Left lung (tissue), 10 donors: ENCODE results near the gene TACC2. TPM values are rescaled to one million over a fixed set of nuclear protein-coding genes. Genes with fewer than 3 reads are reported as not detected.

Experiments used
- ATAC-seq: fragments of 200-7000 bp; cut with Tn5 transposase; one replicate; pipeline ENCODE4 v1.9.1; 2020; ENCODE audit warnings: moderate library complexity
- DNase-seq, 4 donors: peaks; one replicate each; pipeline ENCODE4 v3.0.0-alpha.2; 2013 to 2020
- H3K27ac ChIP-seq, 2 donors: fragments of 200-600 bp; sonication (generic) in 1 of 2; one replicate each; pipeline versions ENCODE4 v1.5.0 to v1.8.0; 2020 to 2021
- H3K27me3 ChIP-seq, 2 donors: fragments of 200-600 bp; sonication (generic) in 1 of 2; one replicate each; pipeline versions ENCODE4 v1.5.0 to v1.8.0; 2020 to 2021
- H3K36me3 ChIP-seq, 2 donors: fragments of 200-600 bp; sonication (generic) in 1 of 2; one replicate each; pipeline versions ENCODE4 v1.5.0 to v1.8.0; 2020 to 2021
- H3K4me1 ChIP-seq, 2 donors: fragments of 200-600 bp; one replicate each; pipeline ENCODE4 v1.8.0; 2021
- H3K4me3 ChIP-seq, 2 donors: fragments of 200-600 bp; sonication (generic) in 1 of 2; one replicate each; pipeline versions ENCODE4 v1.5.0 to v1.8.0; 2020 to 2021; ENCODE audit warnings: mild to moderate bottlenecking in 1 of 2
- H3K9me3 ChIP-seq, 2 donors: fragments of 200-600 bp; sonication (generic) in 1 of 2; one replicate each; pipeline versions ENCODE4 v1.5.0 to v1.8.0; 2020 to 2021
- intact Hi-C, 2 donors: fragments of 100-400 bp; cut with DNase I; formaldehyde crosslinking; loops; one replicate each; pipeline versions ENCODE4 v1.11.2 to v1.14.2; 2022
- polyA plus RNA-seq, 6 donors: library from polyadenylated mRNA; unstranded; fragments of 120-200 nt; gene quantifications; one replicate each; pipeline ENCODE4 v1.2.1, GENCODE V29; 2013; ENCODE audit not compliant: insufficient read length in 6 of 6
- total RNA-seq, 2 donors: library from RNA; stranded (reverse); fragmentation: NEBNext Ultra II Directional; extraction: Animal tissue kit (Norgen Biotek cat#: 25700); gene quantifications; one replicate each; pipeline ENCODE4 v1.2.1, GENCODE V29; 2021
- TF ChIP-seq, protein P1 (sequence below), 2 donors: fragments of 200-600 bp; sonication (generic) in 1 of 2; IDR thresholded peaks; one replicate each; pipeline versions ENCODE4 v1.5.0 to v1.8.0; 2021; ENCODE audit warnings: antibody characterized with exemption in 2 of 2
- donor health status: DM: no; HTN: yes; CAD: no.
- donor health status: DM: no; HTN: no; CAD: no.

The TACC2 gene
- total and polyA plus RNA-seq, 8 donors = 21.0 to 193 (median 23.9) TPM

- peak overlapping the region in 1 of 2 donors; percentile 7 for H3K27ac ChIP-seq
- no peaks in the 10 kb centered on the region for H3K27me3 ChIP-seq
- TF ChIP-seq, protein P1, sequence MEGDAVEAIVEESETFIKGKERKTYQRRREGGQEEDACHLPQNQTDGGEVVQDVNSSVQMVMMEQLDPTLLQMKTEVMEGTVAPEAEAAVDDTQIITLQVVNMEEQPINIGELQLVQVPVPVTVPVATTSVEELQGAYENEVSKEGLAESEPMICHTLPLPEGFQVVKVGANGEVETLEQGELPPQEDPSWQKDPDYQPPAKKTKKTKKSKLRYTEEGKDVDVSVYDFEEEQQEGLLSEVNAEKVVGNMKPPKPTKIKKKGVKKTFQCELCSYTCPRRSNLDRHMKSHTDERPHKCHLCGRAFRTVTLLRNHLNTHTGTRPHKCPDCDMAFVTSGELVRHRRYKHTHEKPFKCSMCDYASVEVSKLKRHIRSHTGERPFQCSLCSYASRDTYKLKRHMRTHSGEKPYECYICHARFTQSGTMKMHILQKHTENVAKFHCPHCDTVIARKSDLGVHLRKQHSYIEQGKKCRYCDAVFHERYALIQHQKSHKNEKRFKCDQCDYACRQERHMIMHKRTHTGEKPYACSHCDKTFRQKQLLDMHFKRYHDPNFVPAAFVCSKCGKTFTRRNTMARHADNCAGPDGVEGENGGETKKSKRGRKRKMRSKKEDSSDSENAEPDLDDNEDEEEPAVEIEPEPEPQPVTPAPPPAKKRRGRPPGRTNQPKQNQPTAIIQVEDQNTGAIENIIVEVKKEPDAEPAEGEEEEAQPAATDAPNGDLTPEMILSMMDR (IDR thresholded peaks at IDR 0.05) = no peak
- H3K9me3 ChIP-seq = peaks cover 0 to 4% of the 10 kb centered on the region in 2 donors
- H3K36me3 ChIP-seq = peaks cover 0 to 33% of the 10 kb centered on the region in 2 donors
- intact Hi-C loops = no loop called here
- H3K4me1 ChIP-seq = peaks cover 19 to 46% of the 10 kb centered on the region in 2 donors
- DNase-seq = no peak
- ATAC-seq = no peak
- H3K4me3 ChIP-seq = no peak overlapping the region
Measured at GRCh38 chr10:122147663-122148062, 158.7 kb downstream of the TACC2 start.

GRCh38 chr10:122148876-122149560, 160.1 kb downstream of the TACC2 start:
- peak; percentile 36 for ATAC-seq
- H3K27me3 ChIP-seq = no peaks in the 10 kb centered on the region
- intact Hi-C loops = no loop called here
- peak in 2 of 4 donors; percentile 46 to 63 for DNase-seq
- H3K4me3 ChIP-seq = no peak overlapping the region
- peak overlapping the region; percentile 7 to 73 for H3K27ac ChIP-seq
- peaks cover 0 to 4% of the 10 kb centered on the region in 2 donors for H3K9me3 ChIP-seq
- H3K36me3 ChIP-seq = peaks cover 0 to 27% of the 10 kb centered on the region in 2 donors
- H3K4me1 ChIP-seq = peaks cover 14 to 32% of the 10 kb centered on the region in 2 donors
- TF ChIP-seq, protein P1 (IDR thresholded peaks at IDR 0.05) = no peak

GRCh38 chr10:122149561-122150505, 160.9 kb downstream of the TACC2 start:
- intact Hi-C loops = no loop called here
- Histone ChIP-seq H3K4me1 (peaks cover 18 to 36% of the 10 kb centered on the region in 2 donors), H3K9me3 (peaks cover 0 to 4% of the 10 kb centered on the region in 2 donors), H3K36me3 (peaks cover 0 to 19% of the 10 kb centered on the region in 2 donors), H3K27me3 (no peaks in the 10 kb centered on the region), H3K27ac (peak overlapping the region; percentile 7 to 39), H3K4me3 (no peak overlapping the region)
- peak; percentile 27 for ATAC-seq
- TF ChIP-seq, protein P1 (IDR thresholded peaks at IDR 0.05) = no peak
- peak in 1 of 4 donors; percentile 78 for DNase-seq

- DNase-seq = no peak
- peaks cover 21 to 40% of the 10 kb centered on the region in 2 donors for H3K4me1 ChIP-seq
- H3K4me3 ChIP-seq = no peak overlapping the region
- H3K27me3 ChIP-seq = no peaks in the 10 kb centered on the region
- peaks cover 0 to 7% of the 10 kb centered on the region in 2 donors for H3K36me3 ChIP-seq
- no peak for ATAC-seq
- no peaks in the 10 kb centered on the region for H3K9me3 ChIP-seq
- no peak overlapping the region for H3K27ac ChIP-seq
- TF ChIP-seq, protein P1 (IDR thresholded peaks at IDR 0.05) = no peak
- intact Hi-C loops = no loop called here
Measured at GRCh38 chr10:122151121-122151694, 162.2 kb downstream of the TACC2 start.
